GM12878 (cell line): ENCODE results near the gene ARID1A. TPM values are rescaled to one million over a fixed set of nuclear protein-coding genes. Genes with fewer than 3 reads are reported as not detected.

Source experiments
- ATAC-seq: fragments of 200-7000 bp; cut with Tn5 transposase; 3 replicates; pipeline ENCODE4 v1.9.1; 2020; ENCODE audit warnings: mild to moderate bottlenecking, moderate library complexity
- BruUV-seq: library from RNA; stranded (reverse); fragments of 400-500 nt; replicated peaks from 2 replicates; lab custom pipeline; 2021; lab: Mats Ljungman, UMichigan
- CTCF ChIA-PET: fragments of 300-600 bp; sonication (Branson Sonifier 250); formaldehyde crosslinking; extraction: SDS; loops from one replicate; lab custom pipeline; 2021; ENCODE audit warnings: inconsistent platforms; lab: Yijun Ruan, JAX
- POLR2A ChIA-PET: fragments of 350-600 bp; formaldehyde crosslinking; extraction: SDS; loops from one replicate; lab custom pipeline; 2021; ENCODE audit warnings: inconsistent platforms; lab: Charles Lee
- RAD21 ChIA-PET: fragments of 300-600 bp; sonication (Branson Sonifier 250); formaldehyde crosslinking; loops from one replicate; lab custom pipeline; 2023; ENCODE audit warnings: antibody characterized with exemption; ENCODE audit not compliant: unreplicated experiment; lab: Charles Lee
- SMC1A ChIA-PET: fragments of 300-600 bp; sonication (Branson Sonifier 250); formaldehyde crosslinking; loops from one replicate; lab custom pipeline; 2023; ENCODE audit not compliant: unreplicated experiment, uncharacterized antibody; lab: Charles Lee
- DNase-seq: peaks from one replicate; pipeline ENCODE4 v3.0.0-alpha.2; 2011; ENCODE audit warnings: low read depth, low spot score
- FAIRE-seq: peaks from 3 replicates; lab custom pipeline; 2011; peaks lifted over from hg19 to GRCh38; lab: Jason Lieb, UNC
- H2AFZ ChIP-seq: 2 replicates; pipeline ENCODE4 v1.6.0; 2011; ENCODE audit warnings: low read depth, low read length, control low read depth; ENCODE audit not compliant: control insufficient read depth
- H3K27ac ChIP-seq: 2 replicates; pipeline ENCODE4 v1.5.1; 2011; ENCODE audit warnings: control low read depth; ENCODE audit not compliant: control insufficient read depth, insufficient read depth
- H3K27me3 ChIP-seq, 2 experiments: replicated peaks in 1 of 2; 2 replicates each; pipeline versions ENCODE4 v1.6.0 to v1.6.1; 2011; ENCODE audit warnings: low read length in 1 of 2; ENCODE audit not compliant: control insufficient read depth in 2 of 2, insufficient read depth in 2 of 2
- H3K36me3 ChIP-seq, 2 experiments: 2 replicates each; pipeline ENCODE4 v1.5.1; 2011; ENCODE audit warnings: low read length in 1 of 2; ENCODE audit not compliant: control insufficient read depth in 2 of 2, insufficient read depth in 2 of 2
- H3K4me1 ChIP-seq: 2 replicates; pipeline ENCODE4 v1.6.1; 2011; ENCODE audit warnings: mild to moderate bottlenecking, low read length, moderate library complexity, mixed read lengths; ENCODE audit not compliant: control insufficient read depth, insufficient read depth
- H3K4me2 ChIP-seq: 2 replicates; pipeline ENCODE4 v1.6.0; 2011; ENCODE audit warnings: control low read depth; ENCODE audit not compliant: control insufficient read depth, insufficient read depth
- H3K4me3 ChIP-seq: fragments of 200-600 bp; sonication (generic); 2 replicates; pipeline ENCODE4 v1.5.1; 2016
- H3K79me2 ChIP-seq: 2 replicates; pipeline ENCODE4 v1.6.0; 2011; ENCODE audit warnings: low read length; ENCODE audit not compliant: control insufficient read depth, insufficient read depth
- H3K9ac ChIP-seq: 2 replicates; pipeline ENCODE4 v1.8.0; 2011; ENCODE audit warnings: low read length, control low read depth, mixed read lengths; ENCODE audit not compliant: control insufficient read depth, insufficient read depth
- H3K9me3 ChIP-seq: replicated peaks from 3 replicates; pipeline ENCODE4 v1.5.1; 2011; ENCODE audit warnings: mild to moderate bottlenecking, low read length; ENCODE audit not compliant: control insufficient read depth, insufficient read depth
- H4K20me1 ChIP-seq: 2 replicates; pipeline ENCODE4 v1.6.0; 2011; ENCODE audit not compliant: control insufficient read depth, insufficient read depth
- HDGF ChIP-seq: fragments of 450-650 bp; IDR thresholded peaks from 2 replicates; pipeline ENCODE4 v1.6.1; 2016; ENCODE audit warnings: antibody characterized with exemption
- IKZF1 ChIP-seq: fragments of 450-650 bp; conservative IDR thresholded peaks from 2 replicates; pipeline ENCODE4 v1.6.1; 2017; ENCODE audit warnings: antibody characterized with exemption, mild to moderate bottlenecking
- MEF2A ChIP-seq: IDR thresholded peaks from 2 replicates; pipeline ENCODE4 v1.6.1; 2011; ENCODE audit warnings: low read depth, mild to moderate bottlenecking, low read length, moderate library complexity; ENCODE audit not compliant: insufficient read depth
- MTA2 ChIP-seq: fragments of 450-650 bp; IDR thresholded peaks from 2 replicates; pipeline ENCODE4 v1.6.1; 2016; ENCODE audit warnings: low read depth, mild to moderate bottlenecking, moderate library complexity
- NBN ChIP-seq: fragments of 450-650 bp; IDR thresholded peaks from 2 replicates; pipeline ENCODE4 v1.6.1; 2016
- RBBP5 ChIP-seq: fragments of 200-600 bp; sonication (generic); conservative IDR thresholded peaks from 2 replicates; pipeline ENCODE4 v1.6.1; 2016
- SMARCA5 ChIP-seq: fragments of 450-650 bp; IDR thresholded peaks from 2 replicates; pipeline ENCODE4 v1.6.1; 2017; ENCODE audit warnings: mild to moderate bottlenecking
- TARDBP ChIP-seq: IDR thresholded peaks from 2 replicates; pipeline ENCODE4 v1.6.1; 2016; ENCODE audit warnings: borderline replicate concordance
- WGBS: methylation state at CpG from one replicate; pipeline ENCODE4 v1.1.6; 2016; ENCODE audit warnings: low lambda C conversion rate; ENCODE audit not compliant: insufficient replicate concordance, insufficient coverage; ENCODE audit errors: missing lambda C conversion rate; 5-methylcytosine and 5-hydroxymethylcytosine counted together
- in situ Hi-C: fragments of 300-500 bp; cut with MboI; formaldehyde crosslinking; loops from 9 replicates; pipeline ENCODE4 v1.14.3; 2018; ENCODE audit warnings: mixed read lengths
- intact Hi-C: fragments of 100-400 bp; cut with micrococcal nuclease; formaldehyde crosslinking; loops from one replicate; pipeline ENCODE4 v1.14.2; 2022; ENCODE audit not compliant: unreplicated experiment
- polyA plus RNA-seq, 11 experiments: library from polyadenylated mRNA; depleted of rRNA in 4 of 11; unstranded in 6 of 11; stranded (reverse) in 5 of 11; fragments of >200 nt; fragmentation: Nextera tagmentation in 4 of 11; fragmentation: Illumina TruSeq in 1 of 11; extraction: Ambion mirVana in 4 of 11; extraction: Trizol in 1 of 11; gene quantifications; 1 replicate in 1 of 11; 2 replicates in 10 of 11; pipeline versions ENCODE4 v1.2.1 to v1.2.3, GENCODE V29; 2011 to 2016; ENCODE audit warnings: inconsistent platforms in 2 of 11, missing spikeins in 2 of 11, low read depth in 1 of 11
- total RNA-seq, 4 experiments: library from RNA; depleted of rRNA in 3 of 4; stranded (reverse); fragments of >200 nt in 3 of 4; fragmentation: Illumina TruSeq in 1 of 4; extraction: Trizol in 1 of 4; gene quantifications; 2 replicates each; pipeline versions ENCODE4 v1.2.1 to v1.2.3, GENCODE V29; 2013 to 2021
- TF ChIP-seq, protein P1 (sequence below): fragments of 450-650 bp; formaldehyde crosslinking; IDR thresholded peaks from 2 replicates; pipeline ENCODE4 v1.5.0; 2022; ENCODE audit warnings: mild to moderate bottlenecking, missing genetic modification characterization
- TF ChIP-seq, protein P2 (sequence below): fragments of 450-650 bp; IDR thresholded peaks from 2 replicates; pipeline ENCODE4 v1.6.1; 2017; ENCODE audit warnings: low read depth, mild to moderate bottlenecking, moderate library complexity
- TF ChIP-seq, protein P3 (sequence below): IDR thresholded peaks from 2 replicates; pipeline ENCODE4 v1.6.1; 2012; ENCODE audit warnings: mild to moderate bottlenecking, low read depth, low read length
- TF ChIP-seq, protein P4 (sequence below): fragments of 450-650 bp; IDR thresholded peaks from 2 replicates; pipeline ENCODE4 v1.6.1; 2016; ENCODE audit warnings: mild to moderate bottlenecking, moderate library complexity, borderline replicate concordance

The ARID1A gene
- total and polyA plus RNA-seq, 10 of the 15 experiments (the other 5 are each of a cell fraction or from before 2014, with no cell fraction given) = 10.0 to 98.0 (median 23.5) TPM

DNA sequence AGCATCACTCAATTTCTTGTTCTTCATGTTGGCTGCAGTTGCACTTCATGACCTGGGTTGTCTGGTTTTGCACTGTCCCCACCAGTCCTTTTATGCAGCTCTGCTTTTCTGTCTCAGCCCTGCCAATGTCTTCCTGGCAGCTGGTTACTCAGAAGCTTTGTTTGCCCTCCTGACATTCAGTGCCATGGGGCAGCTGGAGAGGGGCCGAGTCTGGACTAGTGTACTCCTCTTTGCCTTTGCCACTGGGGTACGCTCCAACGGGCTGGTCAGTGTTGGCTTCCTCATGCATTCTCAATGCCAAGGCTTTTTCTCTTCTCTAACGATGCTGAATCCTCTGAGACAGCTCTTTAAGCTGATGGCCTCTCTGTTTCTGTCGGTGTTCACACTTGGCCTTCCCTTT lies 98.6 kb downstream of the ARID1A start:
- FAIRE-seq (no peak), ATAC-seq (no peak), DNase-seq (no peak)
- 94% methylated on average over 5 of the region's 5 CpGs for WGBS
- Histone ChIP-seq H3K27me3 (no peaks in the 10 kb centered on the region), H3K9ac (no peak overlapping the region), H4K20me1 (no peaks in the 10 kb centered on the region), H3K36me3 (peaks cover 2% of the 10 kb centered on the region in 2 experiments; a peak in 3 of 4 replicates), H3K27ac (no peak overlapping the region), H3K4me2 (no peak overlapping the region), H3K4me1 (peaks cover 19% of the 10 kb centered on the region), H3K79me2 (peaks cover 11% of the 10 kb centered on the region), H2AFZ (no peak overlapping the region), H3K9me3 (no peaks in the 10 kb centered on the region), H3K4me3 (no peak overlapping the region)
- ChIA-PET CTCF (interaction anchor here (1.1 to 4.2 kb wide), 2 partner anchors 93 to 191 kb away, joined by 3 to 17 read pairs; no protein-coding TSS in a partner anchor), RAD21 (no interaction called here), POLR2A (interaction anchor here (0.6 to 1.4 kb wide), 3 partner anchors 16 to 46 kb away, joined by 3 to 5 read pairs (median 4); no protein-coding TSS in a partner anchor), SMC1A (interaction anchor here (0.7 to 2.9 kb wide), 2 partner anchors 190 to 192 kb away, joined by 3 to 13 read pairs; no protein-coding TSS in a partner anchor)
- intact Hi-C loops = loop anchor here (5.0 kb wide), 1 partner anchor 83 kb away; no protein-coding TSS in a partner anchor
- in situ Hi-C loops = no loop called here
- BruUV-seq = no TSS peak
- no peak for TF ChIP-seq MEF2A
- TF ChIP-seq TARDBP = no peak
- TF ChIP-seq, protein P1, sequence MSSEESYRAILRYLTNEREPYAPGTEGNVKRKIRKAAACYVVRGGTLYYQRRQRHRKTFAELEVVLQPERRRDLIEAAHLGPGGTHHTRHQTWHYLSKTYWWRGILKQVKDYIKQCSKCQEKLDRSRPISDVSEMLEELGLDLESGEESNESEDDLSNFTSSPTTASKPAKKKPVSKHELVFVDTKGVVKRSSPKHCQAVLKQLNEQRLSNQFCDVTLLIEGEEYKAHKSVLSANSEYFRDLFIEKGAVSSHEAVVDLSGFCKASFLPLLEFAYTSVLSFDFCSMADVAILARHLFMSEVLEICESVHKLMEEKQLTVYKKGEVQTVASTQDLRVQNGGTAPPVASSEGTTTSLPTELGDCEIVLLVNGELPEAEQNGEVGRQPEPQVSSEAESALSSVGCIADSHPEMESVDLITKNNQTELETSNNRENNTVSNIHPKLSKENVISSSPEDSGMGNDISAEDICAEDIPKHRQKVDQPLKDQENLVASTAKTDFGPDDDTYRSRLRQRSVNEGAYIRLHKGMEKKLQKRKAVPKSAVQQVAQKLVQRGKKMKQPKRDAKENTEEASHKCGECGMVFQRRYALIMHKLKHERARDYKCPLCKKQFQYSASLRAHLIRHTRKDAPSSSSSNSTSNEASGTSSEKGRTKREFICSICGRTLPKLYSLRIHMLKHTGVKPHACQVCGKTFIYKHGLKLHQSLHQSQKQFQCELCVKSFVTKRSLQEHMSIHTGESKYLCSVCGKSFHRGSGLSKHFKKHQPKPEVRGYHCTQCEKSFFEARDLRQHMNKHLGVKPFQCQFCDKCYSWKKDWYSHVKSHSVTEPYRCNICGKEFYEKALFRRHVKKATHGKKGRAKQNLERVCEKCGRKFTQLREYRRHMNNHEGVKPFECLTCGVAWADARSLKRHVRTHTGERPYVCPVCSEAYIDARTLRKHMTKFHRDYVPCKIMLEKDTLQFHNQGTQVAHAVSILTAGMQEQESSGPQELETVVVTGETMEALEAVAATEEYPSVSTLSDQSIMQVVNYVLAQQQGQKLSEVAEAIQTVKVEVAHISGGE (CRISPR knock-in tag) = no peak
- TF ChIP-seq, protein P2, sequence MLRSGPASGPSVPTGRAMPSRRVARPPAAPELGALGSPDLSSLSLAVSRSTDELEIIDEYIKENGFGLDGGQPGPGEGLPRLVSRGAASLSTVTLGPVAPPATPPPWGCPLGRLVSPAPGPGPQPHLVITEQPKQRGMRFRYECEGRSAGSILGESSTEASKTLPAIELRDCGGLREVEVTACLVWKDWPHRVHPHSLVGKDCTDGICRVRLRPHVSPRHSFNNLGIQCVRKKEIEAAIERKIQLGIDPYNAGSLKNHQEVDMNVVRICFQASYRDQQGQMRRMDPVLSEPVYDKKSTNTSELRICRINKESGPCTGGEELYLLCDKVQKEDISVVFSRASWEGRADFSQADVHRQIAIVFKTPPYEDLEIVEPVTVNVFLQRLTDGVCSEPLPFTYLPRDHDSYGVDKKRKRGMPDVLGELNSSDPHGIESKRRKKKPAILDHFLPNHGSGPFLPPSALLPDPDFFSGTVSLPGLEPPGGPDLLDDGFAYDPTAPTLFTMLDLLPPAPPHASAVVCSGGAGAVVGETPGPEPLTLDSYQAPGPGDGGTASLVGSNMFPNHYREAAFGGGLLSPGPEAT = no peak
- no peak for TF ChIP-seq SMARCA5
- TF ChIP-seq HDGF = no peak
- TF ChIP-seq, protein P3, sequence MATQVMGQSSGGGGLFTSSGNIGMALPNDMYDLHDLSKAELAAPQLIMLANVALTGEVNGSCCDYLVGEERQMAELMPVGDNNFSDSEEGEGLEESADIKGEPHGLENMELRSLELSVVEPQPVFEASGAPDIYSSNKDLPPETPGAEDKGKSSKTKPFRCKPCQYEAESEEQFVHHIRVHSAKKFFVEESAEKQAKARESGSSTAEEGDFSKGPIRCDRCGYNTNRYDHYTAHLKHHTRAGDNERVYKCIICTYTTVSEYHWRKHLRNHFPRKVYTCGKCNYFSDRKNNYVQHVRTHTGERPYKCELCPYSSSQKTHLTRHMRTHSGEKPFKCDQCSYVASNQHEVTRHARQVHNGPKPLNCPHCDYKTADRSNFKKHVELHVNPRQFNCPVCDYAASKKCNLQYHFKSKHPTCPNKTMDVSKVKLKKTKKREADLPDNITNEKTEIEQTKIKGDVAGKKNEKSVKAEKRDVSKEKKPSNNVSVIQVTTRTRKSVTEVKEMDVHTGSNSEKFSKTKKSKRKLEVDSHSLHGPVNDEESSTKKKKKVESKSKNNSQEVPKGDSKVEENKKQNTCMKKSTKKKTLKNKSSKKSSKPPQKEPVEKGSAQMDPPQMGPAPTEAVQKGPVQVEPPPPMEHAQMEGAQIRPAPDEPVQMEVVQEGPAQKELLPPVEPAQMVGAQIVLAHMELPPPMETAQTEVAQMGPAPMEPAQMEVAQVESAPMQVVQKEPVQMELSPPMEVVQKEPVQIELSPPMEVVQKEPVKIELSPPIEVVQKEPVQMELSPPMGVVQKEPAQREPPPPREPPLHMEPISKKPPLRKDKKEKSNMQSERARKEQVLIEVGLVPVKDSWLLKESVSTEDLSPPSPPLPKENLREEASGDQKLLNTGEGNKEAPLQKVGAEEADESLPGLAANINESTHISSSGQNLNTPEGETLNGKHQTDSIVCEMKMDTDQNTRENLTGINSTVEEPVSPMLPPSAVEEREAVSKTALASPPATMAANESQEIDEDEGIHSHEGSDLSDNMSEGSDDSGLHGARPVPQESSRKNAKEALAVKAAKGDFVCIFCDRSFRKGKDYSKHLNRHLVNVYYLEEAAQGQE = no peak
- no peak for TF ChIP-seq NBN
- TF ChIP-seq IKZF1 = no peak
- TF ChIP-seq, protein P4, sequence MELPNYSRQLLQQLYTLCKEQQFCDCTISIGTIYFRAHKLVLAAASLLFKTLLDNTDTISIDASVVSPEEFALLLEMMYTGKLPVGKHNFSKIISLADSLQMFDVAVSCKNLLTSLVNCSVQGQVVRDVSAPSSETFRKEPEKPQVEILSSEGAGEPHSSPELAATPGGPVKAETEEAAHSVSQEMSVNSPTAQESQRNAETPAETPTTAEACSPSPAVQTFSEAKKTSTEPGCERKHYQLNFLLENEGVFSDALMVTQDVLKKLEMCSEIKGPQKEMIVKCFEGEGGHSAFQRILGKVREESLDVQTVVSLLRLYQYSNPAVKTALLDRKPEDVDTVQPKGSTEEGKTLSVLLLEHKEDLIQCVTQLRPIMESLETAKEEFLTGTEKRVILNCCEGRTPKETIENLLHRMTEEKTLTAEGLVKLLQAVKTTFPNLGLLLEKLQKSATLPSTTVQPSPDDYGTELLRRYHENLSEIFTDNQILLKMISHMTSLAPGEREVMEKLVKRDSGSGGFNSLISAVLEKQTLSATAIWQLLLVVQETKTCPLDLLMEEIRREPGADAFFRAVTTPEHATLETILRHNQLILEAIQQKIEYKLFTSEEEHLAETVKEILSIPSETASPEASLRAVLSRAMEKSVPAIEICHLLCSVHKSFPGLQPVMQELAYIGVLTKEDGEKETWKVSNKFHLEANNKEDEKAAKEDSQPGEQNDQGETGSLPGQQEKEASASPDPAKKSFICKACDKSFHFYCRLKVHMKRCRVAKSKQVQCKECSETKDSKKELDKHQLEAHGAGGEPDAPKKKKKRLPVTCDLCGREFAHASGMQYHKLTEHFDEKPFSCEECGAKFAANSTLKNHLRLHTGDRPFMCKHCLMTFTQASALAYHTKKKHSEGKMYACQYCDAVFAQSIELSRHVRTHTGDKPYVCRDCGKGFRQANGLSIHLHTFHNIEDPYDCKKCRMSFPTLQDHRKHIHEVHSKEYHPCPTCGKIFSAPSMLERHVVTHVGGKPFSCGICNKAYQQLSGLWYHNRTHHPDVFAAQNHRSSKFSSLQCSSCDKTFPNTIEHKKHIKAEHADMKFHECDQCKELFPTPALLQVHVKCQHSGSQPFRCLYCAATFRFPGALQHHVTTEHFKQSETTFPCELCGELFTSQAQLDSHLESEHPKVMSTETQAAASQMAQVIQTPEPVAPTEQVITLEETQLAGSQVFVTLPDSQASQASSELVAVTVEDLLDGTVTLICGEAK = no peak
- no peak for TF ChIP-seq RBBP5
- no peak for TF ChIP-seq MTA2
